ENCODE measurements around the gene RCAN3. TPM values are rescaled to one million over a fixed set of nuclear protein-coding genes. Genes with fewer than 3 reads are reported as not detected.

Gene RCAN3
- total and polyA plus RNA-seq, 10 of the 15 experiments (the other 5 are each of a cell fraction or from before 2014, with no cell fraction given), result 0.02 to 0.46 (median 0.06) TPM; not detected in 3

DNA sequence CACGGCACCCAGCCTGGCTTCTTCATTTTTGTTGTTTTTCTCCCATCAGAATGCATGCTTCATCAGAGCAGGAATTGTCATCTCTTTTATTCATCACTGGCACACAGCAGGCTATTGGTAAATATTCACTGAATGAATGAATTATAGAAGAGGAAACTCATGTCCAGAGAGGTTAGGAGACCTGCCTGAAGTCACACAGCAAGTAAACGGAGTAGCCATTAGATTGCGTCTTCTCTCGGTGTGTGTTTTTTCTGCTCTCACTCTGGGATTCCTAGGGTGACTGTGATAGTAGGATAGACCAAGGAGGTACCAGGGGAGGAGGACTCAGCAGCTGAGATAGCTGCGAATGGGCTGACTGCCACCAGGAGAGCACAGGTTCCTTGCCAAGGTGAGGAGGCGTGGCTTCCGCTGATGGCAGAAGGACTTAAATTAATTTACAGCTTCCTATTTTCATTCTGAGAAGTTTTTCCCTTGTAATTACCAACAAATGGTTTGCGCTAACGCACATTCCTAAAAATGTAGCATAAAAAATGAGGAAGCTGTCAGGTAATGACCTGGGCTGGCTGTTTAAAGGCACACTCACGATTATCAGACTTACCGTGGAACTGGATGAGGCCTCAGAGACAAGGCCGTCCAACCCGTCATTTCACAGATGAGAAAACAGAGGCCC, 48.8 kb downstream of the RCAN3 start:
- SMC1A ChIA-PET (ENCODE audit: uncharacterized antibody, unreplicated experiment), result no interaction called here
- TF ChIP-seq NFYB (IDR thresholded peaks at IDR 0.05; ENCODE audit: insufficient read depth, low read depth, low read length) (no peak), SIX5 (IDR thresholded peaks at IDR 0.05; ENCODE audit: low read depth, low read length, severe bottlenecking) (no peak), PAX8 (IDR thresholded peaks at IDR 0.05) (no peak), TCF7 (IDR thresholded peaks at IDR 0.05; ENCODE audit: borderline replicate concordance) (no peak), TARDBP (IDR thresholded peaks at IDR 0.05; ENCODE audit: borderline replicate concordance) (no peak), ZBED1 (IDR thresholded peaks at IDR 0.05; ENCODE audit: borderline replicate concordance) (no peak), MYB (IDR thresholded peaks at IDR 0.05; ENCODE audit: borderline replicate concordance, low read depth, low read length) (no peak), SMAD1 (IDR thresholded peaks at IDR 0.05; ENCODE audit: low read depth, partially characterized antibody) (no peak), SUZ12 (IDR thresholded peaks at IDR 0.05; ENCODE audit: unreplicated experiment) (no peak)
- TF ChIP-seq, protein P1, sequence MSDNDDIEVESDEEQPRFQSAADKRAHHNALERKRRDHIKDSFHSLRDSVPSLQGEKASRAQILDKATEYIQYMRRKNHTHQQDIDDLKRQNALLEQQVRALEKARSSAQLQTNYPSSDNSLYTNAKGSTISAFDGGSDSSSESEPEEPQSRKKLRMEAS (IDR thresholded peaks at IDR 0.05; ENCODE audit: low read depth, low read length), result no peak
- TF ChIP-seq, protein P2, sequence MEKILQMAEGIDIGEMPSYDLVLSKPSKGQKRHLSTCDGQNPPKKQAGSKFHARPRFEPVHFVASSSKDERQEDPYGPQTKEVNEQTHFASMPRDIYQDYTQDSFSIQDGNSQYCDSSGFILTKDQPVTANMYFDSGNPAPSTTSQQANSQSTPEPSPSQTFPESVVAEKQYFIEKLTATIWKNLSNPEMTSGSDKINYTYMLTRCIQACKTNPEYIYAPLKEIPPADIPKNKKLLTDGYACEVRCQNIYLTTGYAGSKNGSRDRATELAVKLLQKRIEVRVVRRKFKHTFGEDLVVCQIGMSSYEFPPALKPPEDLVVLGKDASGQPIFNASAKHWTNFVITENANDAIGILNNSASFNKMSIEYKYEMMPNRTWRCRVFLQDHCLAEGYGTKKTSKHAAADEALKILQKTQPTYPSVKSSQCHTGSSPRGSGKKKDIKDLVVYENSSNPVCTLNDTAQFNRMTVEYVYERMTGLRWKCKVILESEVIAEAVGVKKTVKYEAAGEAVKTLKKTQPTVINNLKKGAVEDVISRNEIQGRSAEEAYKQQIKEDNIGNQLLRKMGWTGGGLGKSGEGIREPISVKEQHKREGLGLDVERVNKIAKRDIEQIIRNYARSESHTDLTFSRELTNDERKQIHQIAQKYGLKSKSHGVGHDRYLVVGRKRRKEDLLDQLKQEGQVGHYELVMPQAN (conservative IDR thresholded peaks at IDR 0.05), result no peak
- TF ChIP-seq, protein P3, sequence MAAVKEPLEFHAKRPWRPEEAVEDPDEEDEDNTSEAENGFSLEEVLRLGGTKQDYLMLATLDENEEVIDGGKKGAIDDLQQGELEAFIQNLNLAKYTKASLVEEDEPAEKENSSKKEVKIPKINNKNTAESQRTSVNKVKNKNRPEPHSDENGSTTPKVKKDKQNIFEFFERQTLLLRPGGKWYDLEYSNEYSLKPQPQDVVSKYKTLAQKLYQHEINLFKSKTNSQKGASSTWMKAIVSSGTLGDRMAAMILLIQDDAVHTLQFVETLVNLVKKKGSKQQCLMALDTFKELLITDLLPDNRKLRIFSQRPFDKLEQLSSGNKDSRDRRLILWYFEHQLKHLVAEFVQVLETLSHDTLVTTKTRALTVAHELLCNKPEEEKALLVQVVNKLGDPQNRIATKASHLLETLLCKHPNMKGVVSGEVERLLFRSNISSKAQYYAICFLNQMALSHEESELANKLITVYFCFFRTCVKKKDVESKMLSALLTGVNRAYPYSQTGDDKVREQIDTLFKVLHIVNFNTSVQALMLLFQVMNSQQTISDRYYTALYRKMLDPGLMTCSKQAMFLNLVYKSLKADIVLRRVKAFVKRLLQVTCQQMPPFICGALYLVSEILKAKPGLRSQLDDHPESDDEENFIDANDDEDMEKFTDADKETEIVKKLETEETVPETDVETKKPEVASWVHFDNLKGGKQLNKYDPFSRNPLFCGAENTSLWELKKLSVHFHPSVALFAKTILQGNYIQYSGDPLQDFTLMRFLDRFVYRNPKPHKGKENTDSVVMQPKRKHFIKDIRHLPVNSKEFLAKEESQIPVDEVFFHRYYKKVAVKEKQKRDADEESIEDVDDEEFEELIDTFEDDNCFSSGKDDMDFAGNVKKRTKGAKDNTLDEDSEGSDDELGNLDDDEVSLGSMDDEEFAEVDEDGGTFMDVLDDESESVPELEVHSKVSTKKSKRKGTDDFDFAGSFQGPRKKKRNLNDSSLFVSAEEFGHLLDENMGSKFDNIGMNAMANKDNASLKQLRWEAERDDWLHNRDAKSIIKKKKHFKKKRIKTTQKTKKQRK (IDR thresholded peaks at IDR 0.05; ENCODE audit: low read depth, low read length), result no peak
- no peak for ATAC-seq
- WGBS (ENCODE audit: insufficient coverage, insufficient replicate concordance, low lambda C conversion rate, missing lambda C conversion rate), result 21% methylated on average over 13 of the region's 13 CpGs
- H3K27ac ChIP-seq (ENCODE audit: control insufficient read depth, insufficient read depth), result no peak overlapping the region
- RAD21 ChIA-PET (ENCODE audit: unreplicated experiment), result no interaction called here
- DNase-seq (ENCODE audit: low read depth, low spot score), result no peak
- H3K4me1 ChIP-seq (ENCODE audit: control insufficient read depth, insufficient read depth, low read length), result no peaks in the 10 kb centered on the region
- H3K36me3 ChIP-seq (ENCODE audit: control insufficient read depth in 2 of 2, insufficient read depth in 2 of 2, low read length in 1 of 2), result no peaks in the 10 kb centered on the region
- BruUV-seq (replicated peaks), result no TSS peak
- CTCF ChIA-PET, result interaction anchor here (0.9 kb wide), 1 partner anchor 36 kb away, joined by 4 read pairs; no protein-coding TSS in a partner anchor
- H4K20me1 ChIP-seq (ENCODE audit: control insufficient read depth, insufficient read depth), result no peaks in the 10 kb centered on the region
- no peak overlapping the region for H3K4me3 ChIP-seq
- no peak overlapping the region for H3K9ac ChIP-seq (ENCODE audit: control insufficient read depth, insufficient read depth, low read length)
- intact Hi-C loops (cut with micrococcal nuclease; ENCODE audit: unreplicated experiment) (no loop called here), in situ Hi-C loops (cut with MboI) (no loop called here)
- POLR2A ChIA-PET, result interaction anchor here (0.5 kb wide), 1 partner anchor 401 kb away, joined by 3 read pairs; no protein-coding TSS in a partner anchor
- no peak for FAIRE-seq
- H3K79me2 ChIP-seq (ENCODE audit: control insufficient read depth, insufficient read depth, low read length), result no peaks in the 10 kb centered on the region
- no peak overlapping the region for H2AFZ ChIP-seq (ENCODE audit: control insufficient read depth, low read depth, low read length)
- H3K27me3 ChIP-seq (replicated peaks in 1 of 2; ENCODE audit: control insufficient read depth in 2 of 2, insufficient read depth in 2 of 2, low read length in 1 of 2), result peaks cover 5 to 10% of the 10 kb centered on the region in 2 experiments
- H3K9me3 ChIP-seq (replicated peaks; ENCODE audit: control insufficient read depth, insufficient read depth, low read length), result no peaks in the 10 kb centered on the region
- no peak overlapping the region for H3K4me2 ChIP-seq (ENCODE audit: control insufficient read depth, insufficient read depth)

Measured in GM12878 (cell line).